ENCODE results near the gene ADAP1. TPM values are rescaled to one million over a fixed set of nuclear protein-coding genes. Genes with fewer than 3 reads are reported as not detected.

ADAP1 gene
- total and polyA plus RNA-seq, 2 of the 8 experiments (the other 6 are each of a cell fraction or from before 2014, with no cell fraction given) = 5.8 to 6.1 TPM

GRCh38 chr7:875051-875450, 79.4 kb downstream of the ADAP1 start (continued):
- TF ChIP-seq KDM4A (IDR thresholded peaks at IDR 0.05; ENCODE audit: low read depth, low read length, severe bottlenecking) = no peak
- TF ChIP-seq EP300 (IDR thresholded peaks at IDR 0.05; ENCODE audit: borderline replicate concordance in 1 of 2, low read depth in 2 of 2, low read length in 2 of 2) = no peak
- no peak for TF ChIP-seq SIX5 (IDR thresholded peaks at IDR 0.05; ENCODE audit: low read depth, low read length)
- no peak for TF ChIP-seq CBX8 (IDR thresholded peaks at IDR 0.05; ENCODE audit: borderline replicate concordance, low read depth, low read length)
- no peak for TF ChIP-seq RNF2 (IDR thresholded peaks at IDR 0.05; ENCODE audit: borderline replicate concordance, low read depth, low read length, missing control alignments, poor library complexity, severe bottlenecking)
- TF ChIP-seq, protein P1, sequence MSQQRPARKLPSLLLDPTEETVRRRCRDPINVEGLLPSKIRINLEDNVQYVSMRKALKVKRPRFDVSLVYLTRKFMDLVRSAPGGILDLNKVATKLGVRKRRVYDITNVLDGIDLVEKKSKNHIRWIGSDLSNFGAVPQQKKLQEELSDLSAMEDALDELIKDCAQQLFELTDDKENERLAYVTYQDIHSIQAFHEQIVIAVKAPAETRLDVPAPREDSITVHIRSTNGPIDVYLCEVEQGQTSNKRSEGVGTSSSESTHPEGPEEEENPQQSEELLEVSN (IDR thresholded peaks at IDR 0.05) = no peak
- no peak for TF ChIP-seq SRF (IDR thresholded peaks at IDR 0.05; ENCODE audit: low read depth, low read length)
